Transverse colon (tissue), 4 donors: ENCODE data around the gene TPPP. TPM values are rescaled to one million over a fixed set of nuclear protein-coding genes. Genes with fewer than 3 reads are reported as not detected.

Source experiments
- DNase-seq: peaks from one replicate; pipeline ENCODE4 v3.0.0-alpha.2; 2019
- H3K27ac ChIP-seq, 4 donors: fragments of 200-600 bp; sonication (generic); 2 replicates each; pipeline ENCODE4 v1.5.1; 2016 to 2018; ENCODE audit warnings: inconsistent platforms in 4 of 4
- H3K27me3 ChIP-seq: fragments of 200-600 bp; sonication (generic); 2 replicates; pipeline ENCODE4 v1.5.1; 2017; ENCODE audit warnings: inconsistent platforms
- H3K36me3 ChIP-seq, 4 donors: fragments of 200-600 bp; sonication (generic); 2 replicates each; pipeline ENCODE4 v1.5.1; 2017 to 2019; ENCODE audit warnings: inconsistent platforms in 4 of 4
- H3K4me1 ChIP-seq, 4 donors: fragments of 200-600 bp; sonication (generic); 2 replicates each; pipeline ENCODE4 v1.5.1; 2017 to 2020; ENCODE audit warnings: inconsistent platforms in 4 of 4
- H3K4me3 ChIP-seq, 4 donors: fragments of 200-600 bp; sonication (generic); 1 replicate in 1 of 4; 2 replicates in 3 of 4; pipeline versions ENCODE4 v1.5.1 to v1.6.1; 2017 to 2019; ENCODE audit warnings: inconsistent platforms in 4 of 4
- H3K9me3 ChIP-seq, 2 donors: fragments of 200-600 bp; sonication (generic); 2 replicates each; pipeline ENCODE4 v1.5.1; 2017 to 2019; ENCODE audit warnings: inconsistent platforms in 2 of 2
- EP300 ChIP-seq: sonication (generic); formaldehyde crosslinking; IDR thresholded peaks from one replicate; pipeline ENCODE4 v1.6.1; 2017; ENCODE audit warnings: antibody characterized with exemption, low read depth
- POLR2A ChIP-seq: fragments of 450-650 bp; IDR thresholded peaks from one replicate; pipeline ENCODE4 v1.6.1; 2016; ENCODE audit warnings: antibody characterized with exemption, mild to moderate bottlenecking, moderate library complexity
- POLR2AphosphoS5 ChIP-seq, 3 donors: sonication (generic); formaldehyde crosslinking; IDR thresholded peaks; one replicate each; pipeline ENCODE4 v1.6.1; 2016; ENCODE audit warnings: antibody characterized with exemption in 3 of 3
- WGBS, 2 donors: methylation state at CpG; one replicate each; pipeline ENCODE4 v1.1.5; 2018; ENCODE audit warnings: low coverage in 1 of 2; 5-methylcytosine and 5-hydroxymethylcytosine counted together
- in situ Hi-C, 4 donors: fragments of 200-750 bp; cut with MboI; loops; one replicate each; pipeline versions ENCODE4 v1.15.0 to v1.15.1; 2017; ENCODE audit warnings: low sequenced_read_pairs in 3 of 4, low pct_ligation_motif_present in 1 of 4, low pct_unique_long_range_greater_than_20kb in 1 of 4
- intact Hi-C: fragments of 100-400 bp; cut with DNase I; formaldehyde crosslinking; loops from one replicate; pipeline ENCODE4 v1.15.1; 2023; ENCODE audit warnings: low total_unique reads
- total RNA-seq, 4 donors: library from RNA; depleted of rRNA; stranded (reverse); fragments of >200 nt; gene quantifications; one replicate each; pipeline ENCODE4 v1.1.0, GENCODE V29; 2016
- TF ChIP-seq, protein P1 (sequence below), 5 experiments: fragments of 200-600 bp in 3 of 5; fragments of 450-650 bp in 2 of 5; sonication (generic) in 3 of 5; IDR thresholded peaks; 1 replicate in 2 of 5; 2 replicates in 3 of 5; pipeline ENCODE4 v1.5.1; 2016 to 2017; ENCODE audit warnings: antibody characterized with exemption in 5 of 5, inconsistent platforms in 3 of 5, mild to moderate bottlenecking in 2 of 5, moderate library complexity in 1 of 5

Gene TPPP
- total RNA-seq, 4 donors from 2014 or later = 2.2 to 40.6 (median 4.1) TPM

DNA sequence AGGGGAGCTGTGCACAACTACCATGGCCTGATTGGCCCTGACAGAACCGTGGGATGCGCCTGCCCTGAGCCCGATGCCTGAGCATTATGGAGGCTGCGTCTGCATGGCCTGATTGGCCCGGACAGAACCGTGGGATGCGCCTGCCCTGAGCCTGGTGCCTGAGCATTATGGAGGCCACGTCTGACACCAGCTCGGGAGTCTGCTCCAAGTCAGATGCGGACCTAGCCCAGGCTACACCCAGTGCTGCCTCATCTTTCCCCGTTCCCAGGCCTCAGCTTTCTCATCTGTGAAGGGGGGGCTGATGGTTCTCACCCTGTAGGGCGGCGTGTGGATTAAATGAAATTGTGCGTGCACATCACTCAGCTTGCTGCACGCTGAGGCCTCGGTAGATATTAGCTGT is 73.7 kb downstream of the TPPP start:
- TF ChIP-seq, protein P1, sequence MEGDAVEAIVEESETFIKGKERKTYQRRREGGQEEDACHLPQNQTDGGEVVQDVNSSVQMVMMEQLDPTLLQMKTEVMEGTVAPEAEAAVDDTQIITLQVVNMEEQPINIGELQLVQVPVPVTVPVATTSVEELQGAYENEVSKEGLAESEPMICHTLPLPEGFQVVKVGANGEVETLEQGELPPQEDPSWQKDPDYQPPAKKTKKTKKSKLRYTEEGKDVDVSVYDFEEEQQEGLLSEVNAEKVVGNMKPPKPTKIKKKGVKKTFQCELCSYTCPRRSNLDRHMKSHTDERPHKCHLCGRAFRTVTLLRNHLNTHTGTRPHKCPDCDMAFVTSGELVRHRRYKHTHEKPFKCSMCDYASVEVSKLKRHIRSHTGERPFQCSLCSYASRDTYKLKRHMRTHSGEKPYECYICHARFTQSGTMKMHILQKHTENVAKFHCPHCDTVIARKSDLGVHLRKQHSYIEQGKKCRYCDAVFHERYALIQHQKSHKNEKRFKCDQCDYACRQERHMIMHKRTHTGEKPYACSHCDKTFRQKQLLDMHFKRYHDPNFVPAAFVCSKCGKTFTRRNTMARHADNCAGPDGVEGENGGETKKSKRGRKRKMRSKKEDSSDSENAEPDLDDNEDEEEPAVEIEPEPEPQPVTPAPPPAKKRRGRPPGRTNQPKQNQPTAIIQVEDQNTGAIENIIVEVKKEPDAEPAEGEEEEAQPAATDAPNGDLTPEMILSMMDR (IDR thresholded peaks at IDR 0.05) = no peak
- TF ChIP-seq EP300 = no peak
- TF ChIP-seq POLR2A = no peak
- TF ChIP-seq POLR2AphosphoS5 (IDR thresholded peaks at IDR 0.05) = no peak
- 94% methylated on average over 16 of the region's 16 CpGs; no CpG with 5 or more reads in 1 of the 2 donors for WGBS, 2 donors
- in situ Hi-C loops (no loop called here), intact Hi-C loops (no loop called here)
- Histone ChIP-seq H3K9me3 (no peaks in the 10 kb centered on the region), H3K36me3 (peaks cover 0 to 4% (median 0%) of the 10 kb centered on the region in 4 donors), H3K4me1 (no peaks in the 10 kb centered on the region), H3K27ac (no peak overlapping the region), H3K27me3 (no peaks in the 10 kb centered on the region), H3K4me3 (no peak overlapping the region)
- DNase-seq = no peak

GRCh38 chr5:618450-618849 is 74.7 kb downstream of the TPPP start:
- Histone ChIP-seq H3K4me3 (no peak overlapping the region), H3K27me3 (no peaks in the 10 kb centered on the region), H3K36me3 (peaks cover 0 to 4% (median 0%) of the 10 kb centered on the region in 4 donors), H3K27ac (no peak overlapping the region), H3K4me1 (no peaks in the 10 kb centered on the region), H3K9me3 (no peaks in the 10 kb centered on the region)
- no peak for DNase-seq
- intact Hi-C loops (no loop called here), in situ Hi-C loops (no loop called here)
- 94 to 96% methylated on average over 4 to 5 of the region's 5 CpGs for WGBS, 2 donors
- TF ChIP-seq EP300 = no peak
- TF ChIP-seq POLR2A = no peak
- TF ChIP-seq POLR2AphosphoS5 (IDR thresholded peaks at IDR 0.05) = no peak

DNA sequence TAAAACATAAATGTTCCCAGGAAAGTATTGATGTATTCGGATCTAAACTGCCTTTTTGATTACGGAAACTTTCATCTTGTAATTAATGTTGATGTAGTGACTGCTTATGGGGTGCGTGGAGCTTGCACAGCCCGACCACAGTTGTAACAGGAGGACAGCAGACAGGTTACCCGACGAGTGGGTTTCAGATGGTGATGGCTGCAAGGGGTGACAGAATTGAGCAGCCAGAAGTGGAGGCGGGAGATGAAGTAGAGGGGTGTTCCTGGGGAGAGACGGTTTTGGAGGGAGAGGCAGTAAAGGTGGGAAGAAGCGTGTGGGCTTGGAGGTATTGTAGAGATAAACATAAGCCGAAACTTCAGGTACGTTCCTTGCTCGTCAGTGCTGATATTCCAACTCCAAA is 75.3 kb downstream of the TPPP start:
- Histone ChIP-seq H3K4me1 (peaks cover 0 to 3% (median 1%) of the 10 kb centered on the region in 4 donors), H3K27me3 (no peaks in the 10 kb centered on the region), H3K36me3 (peaks cover 0 to 4% (median 0%) of the 10 kb centered on the region in 4 donors), H3K4me3 (no peak overlapping the region), H3K27ac (no peak overlapping the region), H3K9me3 (no peaks in the 10 kb centered on the region)
- intact Hi-C loops (no loop called here), in situ Hi-C loops (no loop called here)
- no peak for DNase-seq
- TF ChIP-seq POLR2AphosphoS5 (IDR thresholded peaks at IDR 0.05) (no peak), POLR2A (no peak), EP300 (no peak)
- TF ChIP-seq, protein P1 (IDR thresholded peaks at IDR 0.05) = no peak
- 96 to 100% methylated on average over 5 to 12 of the region's 12 CpGs for WGBS, 2 donors

GRCh38 chr5:616484-617039 is 76.6 kb downstream of the TPPP start:
- in situ Hi-C loops = no loop called here

More at GRCh38 chr5:616484-617039, 76.6 kb downstream of the TPPP start:
- intact Hi-C loops = no loop called here
- TF ChIP-seq, protein P1 (IDR thresholded peaks at IDR 0.05) = no peak
- TF ChIP-seq POLR2AphosphoS5 (IDR thresholded peaks at IDR 0.05) (no peak), POLR2A (no peak), EP300 (no peak)
- H3K36me3 ChIP-seq = peaks cover 0 to 4% (median 0%) of the 10 kb centered on the region in 4 donors
- H3K27me3 ChIP-seq = no peaks in the 10 kb centered on the region
- DNase-seq = no peak
- H3K4me3 ChIP-seq = no peak overlapping the region
- 70% methylated on average over 13 of the region's 13 CpGs; no CpG with 5 or more reads in 1 of the 2 donors for WGBS, 2 donors
- peaks cover 0 to 8% (median 4%) of the 10 kb centered on the region in 4 donors for H3K4me1 ChIP-seq
- H3K27ac ChIP-seq = no peak overlapping the region
- no peaks in the 10 kb centered on the region for H3K9me3 ChIP-seq
